Caco-2 (cell line): Measurements from ENCODE around the gene ATG10. TPM values are rescaled to one million over a fixed set of nuclear protein-coding genes. Genes with fewer than 3 reads are reported as not detected.
"Not testable (repeated sequence)": the region's sequence is repeated elsewhere in the genome, so short reads cannot be mapped to it uniquely, and the experiment has no call there.

ENCODE experiments used
- BruUV-seq: library from RNA; stranded (reverse); fragments of 400-500 nt; replicated peaks from 2 replicates; lab custom pipeline; 2021; lab: Mats Ljungman, UMichigan
- CTCF ChIA-PET: fragments of 300-600 bp; sonication (Branson Sonifier 250); formaldehyde crosslinking; loops from one replicate; lab custom pipeline; 2022; ENCODE audit warnings: antibody characterized with exemption; lab: Charles Lee
- POLR2A ChIA-PET: fragments of 300-600 bp; sonication (Branson Sonifier 250); formaldehyde crosslinking; loops from one replicate; lab custom pipeline; 2022; ENCODE audit warnings: antibody characterized with exemption; lab: Charles Lee
- DNase-seq, 2 experiments: peaks; one replicate each; pipeline versions ENCODE4 v3.0.0 to v3.0.0-alpha.2; 2020 to 2022
- H3K27me3 ChIP-seq: replicated peaks from 2 replicates; pipeline ENCODE4 v1.6.0; 2011; ENCODE audit warnings: low read length; ENCODE audit not compliant: control insufficient read depth, insufficient read depth
- H3K36me3 ChIP-seq: 2 replicates; pipeline ENCODE4 v1.5.1; 2011; ENCODE audit warnings: low read length; ENCODE audit not compliant: control insufficient read depth, insufficient read depth
- H3K4me1 ChIP-seq: fragments of 250-450 bp; sonication (Bioruptor Pico); 2 replicates; pipeline ENCODE4 v1.5.1; 2020; ENCODE audit warnings: mild to moderate bottlenecking
- H3K4me3 ChIP-seq: 2 replicates; pipeline ENCODE4 v1.5.1; 2011; ENCODE audit warnings: low read depth, mild to moderate bottlenecking, control low read depth, low read length
- H3K9me3 ChIP-seq: fragments of 250-450 bp; sonication (Bioruptor Pico); 2 replicates; pipeline ENCODE4 v1.5.1; 2020; ENCODE audit warnings: mild to moderate bottlenecking, moderate library complexity
- H3K27ac Mint-ChIP-seq: one replicate; pipeline ENCODE4 v1.8.0; 2022; ENCODE audit warnings: mixed read lengths; ENCODE audit not compliant: unreplicated experiment
- H3K27me3 Mint-ChIP-seq: one replicate; pipeline ENCODE4 v1.8.0; 2022; ENCODE audit warnings: mixed read lengths; ENCODE audit not compliant: insufficient read depth, unreplicated experiment
- H3K36me3 Mint-ChIP-seq: one replicate; pipeline ENCODE4 v1.8.0; 2022; ENCODE audit warnings: mild to moderate bottlenecking, mixed read lengths; ENCODE audit not compliant: insufficient read depth, unreplicated experiment
- H3K4me1 Mint-ChIP-seq: one replicate; pipeline ENCODE4 v1.8.0; 2022; ENCODE audit warnings: low read depth, mixed read lengths; ENCODE audit not compliant: unreplicated experiment
- H3K4me3 Mint-ChIP-seq: one replicate; pipeline ENCODE4 v1.8.0; 2022; ENCODE audit warnings: mild to moderate bottlenecking, moderate library complexity, mixed read lengths; ENCODE audit not compliant: unreplicated experiment
- H3K9me3 Mint-ChIP-seq: one replicate; pipeline ENCODE4 v1.8.0; 2022; ENCODE audit warnings: mixed read lengths; ENCODE audit not compliant: unreplicated experiment
- intact Hi-C: fragments of 100-400 bp; cut with micrococcal nuclease; formaldehyde crosslinking; loops from one replicate; pipeline ENCODE4 v1.10.0; 2022; ENCODE audit not compliant: unreplicated experiment
- total RNA-seq: library from RNA; stranded (reverse); gene quantifications from 2 replicates; pipeline ENCODE4 v1.2.3, GENCODE V29; 2022
- TF ChIP-seq, protein P1 (sequence below), 2 experiments: fragments of 200-600 bp in 1 of 2; IDR thresholded peaks; 1 replicate in 1 of 2; 2 replicates in 1 of 2; pipeline versions ENCODE4 v1.5.1 to v1.8.0; 2011 to 2022; ENCODE audit warnings: antibody characterized with exemption in 1 of 2, control low read depth in 1 of 2, inconsistent platforms in 1 of 2, low read depth in 1 of 2, low read length in 1 of 2, mild to moderate bottlenecking in 1 of 2, moderate library complexity in 1 of 2; ENCODE audit not compliant: insufficient read depth in 1 of 2, severe bottlenecking in 1 of 2, unreplicated experiment in 1 of 2

Gene ATG10
- total RNA-seq, 1 experiment from 2014 or later: 5.8 TPM

- Mint-ChIP-seq H3K27me3 (no peaks in the 10 kb centered on the region), H3K9me3 (peaks cover 11% of the 10 kb centered on the region), H3K4me1 (no peaks in the 10 kb centered on the region), H3K36me3 (no peaks in the 10 kb centered on the region), H3K4me3 (no peak overlapping the region), H3K27ac (no peak overlapping the region)
- POLR2A ChIA-PET: no interaction called here
- TF ChIP-seq, protein P1, sequence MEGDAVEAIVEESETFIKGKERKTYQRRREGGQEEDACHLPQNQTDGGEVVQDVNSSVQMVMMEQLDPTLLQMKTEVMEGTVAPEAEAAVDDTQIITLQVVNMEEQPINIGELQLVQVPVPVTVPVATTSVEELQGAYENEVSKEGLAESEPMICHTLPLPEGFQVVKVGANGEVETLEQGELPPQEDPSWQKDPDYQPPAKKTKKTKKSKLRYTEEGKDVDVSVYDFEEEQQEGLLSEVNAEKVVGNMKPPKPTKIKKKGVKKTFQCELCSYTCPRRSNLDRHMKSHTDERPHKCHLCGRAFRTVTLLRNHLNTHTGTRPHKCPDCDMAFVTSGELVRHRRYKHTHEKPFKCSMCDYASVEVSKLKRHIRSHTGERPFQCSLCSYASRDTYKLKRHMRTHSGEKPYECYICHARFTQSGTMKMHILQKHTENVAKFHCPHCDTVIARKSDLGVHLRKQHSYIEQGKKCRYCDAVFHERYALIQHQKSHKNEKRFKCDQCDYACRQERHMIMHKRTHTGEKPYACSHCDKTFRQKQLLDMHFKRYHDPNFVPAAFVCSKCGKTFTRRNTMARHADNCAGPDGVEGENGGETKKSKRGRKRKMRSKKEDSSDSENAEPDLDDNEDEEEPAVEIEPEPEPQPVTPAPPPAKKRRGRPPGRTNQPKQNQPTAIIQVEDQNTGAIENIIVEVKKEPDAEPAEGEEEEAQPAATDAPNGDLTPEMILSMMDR (IDR thresholded peaks at IDR 0.05; ENCODE audit: insufficient read depth in 1 of 2, low read depth in 1 of 2, low read length in 1 of 2, severe bottlenecking in 1 of 2, unreplicated experiment in 1 of 2): no peak
- no peaks in the 10 kb centered on the region for H3K4me1 ChIP-seq
- BruUV-seq: no TSS peak
- H3K36me3 ChIP-seq: no peaks in the 10 kb centered on the region; the same call in 1 of the 2 replicates
- intact Hi-C loops: no loop called here
- CTCF ChIA-PET: no interaction called here
- H3K4me3 ChIP-seq: no peak overlapping the region
- H3K9me3 ChIP-seq: no peaks in the 10 kb centered on the region
- no peak for DNase-seq
- H3K27me3 ChIP-seq: no peaks in the 10 kb centered on the region
These were observed 23.6 kb downstream of the ATG10 start for GRCh38 chr5:81995407-81995806.

DNA sequence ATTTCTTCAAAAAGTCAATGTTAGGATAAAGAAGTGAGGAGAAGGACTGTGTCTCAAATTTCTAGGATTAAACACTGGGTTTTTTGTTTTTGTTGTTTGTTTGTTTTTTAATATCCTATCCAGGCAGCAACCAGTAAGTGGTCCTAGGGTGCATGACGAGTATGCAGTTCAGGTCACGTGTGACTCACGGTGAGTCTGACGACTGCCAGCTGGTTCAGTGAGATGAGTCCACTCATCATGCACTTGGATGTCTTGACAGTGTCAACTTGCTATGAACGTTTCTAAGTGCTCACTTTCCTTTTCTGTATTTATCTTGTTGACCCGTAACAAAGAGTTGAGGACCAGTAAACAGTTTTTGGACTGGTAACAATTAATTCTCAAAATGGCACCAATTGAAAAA lies 32.7 kb downstream of the ATG10 start:
- TF ChIP-seq, protein P1 (IDR thresholded peaks at IDR 0.05; ENCODE audit: insufficient read depth in 1 of 2, low read depth in 1 of 2, low read length in 1 of 2, severe bottlenecking in 1 of 2, unreplicated experiment in 1 of 2): no peak
- Histone ChIP-seq H3K4me1 (no peaks in the 10 kb centered on the region), H3K27me3 (no peaks in the 10 kb centered on the region), H3K9me3 (no peaks in the 10 kb centered on the region), H3K4me3 (no peak overlapping the region), H3K36me3 (no peaks in the 10 kb centered on the region)
- no peak overlapping the region for H3K27ac Mint-ChIP-seq
- no peaks in the 10 kb centered on the region for H3K4me1 Mint-ChIP-seq
- intact Hi-C loops: no loop called here
- DNase-seq: no peak
- H3K36me3 Mint-ChIP-seq: no peaks in the 10 kb centered on the region
- ChIA-PET CTCF (no interaction called here), POLR2A (no interaction called here)
- BruUV-seq: no TSS peak
- H3K9me3 Mint-ChIP-seq: peaks cover 3% of the 10 kb centered on the region
- H3K27me3 Mint-ChIP-seq: no peaks in the 10 kb centered on the region
- H3K4me3 Mint-ChIP-seq: no peak overlapping the region

DNA sequence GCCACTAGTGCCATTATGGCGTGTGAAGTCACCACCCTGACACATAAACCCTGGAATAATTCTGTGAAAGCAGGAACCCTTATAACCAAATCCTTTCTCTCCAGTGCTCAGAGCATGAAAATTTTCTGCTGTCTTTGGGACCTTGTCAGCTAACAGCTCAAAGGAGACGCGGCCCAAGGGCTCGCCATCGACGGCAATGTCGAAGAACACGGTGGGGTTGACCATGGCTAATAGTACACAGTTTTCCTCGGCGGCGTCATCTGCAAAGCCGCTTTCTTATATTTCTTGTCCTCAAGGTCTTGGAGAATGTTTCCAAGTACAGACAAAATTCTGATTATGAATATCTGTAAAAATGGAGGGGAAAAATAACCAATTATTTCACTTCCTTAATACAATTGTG lies 38.0 kb downstream of the ATG10 start:
- H3K4me1 Mint-ChIP-seq, H3K27me3 ChIP-seq, DNase-seq, POLR2A ChIA-PET, H3K4me1 ChIP-seq, CTCF ChIA-PET, intact Hi-C loops, H3K36me3 ChIP-seq, H3K4me3 Mint-ChIP-seq, H3K36me3 Mint-ChIP-seq, H3K9me3 ChIP-seq, H3K9me3 Mint-ChIP-seq, H3K4me3 ChIP-seq, H3K27ac Mint-ChIP-seq, H3K27me3 Mint-ChIP-seq, BruUV-seq: not testable (repeated sequence)

DNA sequence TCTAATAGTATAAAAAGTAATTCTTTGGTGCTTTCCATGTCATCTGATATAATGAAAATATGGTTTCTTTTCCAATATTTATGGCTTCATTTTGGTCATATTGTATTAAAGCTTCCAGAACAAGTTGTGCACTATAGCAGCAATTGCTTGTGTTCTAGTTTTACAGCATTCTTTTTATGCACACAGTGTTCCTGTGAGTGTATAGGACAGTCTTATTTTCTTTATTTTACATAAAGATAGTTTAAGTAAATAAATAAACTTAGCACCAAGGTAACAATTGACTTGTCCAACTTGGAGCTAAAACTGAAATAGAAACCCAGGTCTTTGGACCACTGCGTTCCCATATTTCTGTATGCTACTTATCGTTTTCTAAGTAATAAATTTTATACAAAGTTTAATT lies 38.9 kb downstream of the ATG10 start:
- no peaks in the 10 kb centered on the region for H3K4me1 Mint-ChIP-seq
- Histone ChIP-seq H3K4me1 (no peaks in the 10 kb centered on the region), H3K9me3 (no peaks in the 10 kb centered on the region), H3K4me3 (no peak overlapping the region), H3K27me3 (no peaks in the 10 kb centered on the region), H3K36me3 (no peaks in the 10 kb centered on the region)
- no peaks in the 10 kb centered on the region for H3K36me3 Mint-ChIP-seq
- TF ChIP-seq, protein P1 (IDR thresholded peaks at IDR 0.05; ENCODE audit: insufficient read depth in 1 of 2, low read depth in 1 of 2, low read length in 1 of 2, severe bottlenecking in 1 of 2, unreplicated experiment in 1 of 2): no peak
- H3K27ac Mint-ChIP-seq: no peak overlapping the region
- DNase-seq: no peak
- CTCF ChIA-PET: no interaction called here
- H3K27me3 Mint-ChIP-seq: no peaks in the 10 kb centered on the region
- POLR2A ChIA-PET: interaction anchor here (0.6 kb wide), 1 partner anchor 162 kb away, joined by 3 read pairs; no protein-coding TSS in a partner anchor
- intact Hi-C loops: no loop called here
- peaks cover 3% of the 10 kb centered on the region for H3K9me3 Mint-ChIP-seq
- no peak overlapping the region for H3K4me3 Mint-ChIP-seq
- no TSS peak for BruUV-seq
